CD14-positive monocyte (primary cell): Measurements from ENCODE around the gene KLHL36. TPM values are rescaled to one million over a fixed set of nuclear protein-coding genes. Genes with fewer than 3 reads are reported as not detected.
A peak's percentile ranks its signal among the peaks of the same experiment; 100 is the strongest.

Source experiments
- DNase-seq, 3 donors: peaks; one replicate each; pipeline ENCODE4 v3.0.0-alpha.2; 2011 to 2022
- H2AFZ ChIP-seq: 2 replicates; pipeline ENCODE4 v1.6.0; 2012; ENCODE audit warnings: mild to moderate bottlenecking, low read depth, low read length, inconsistent platforms; ENCODE audit not compliant: insufficient read depth, poor library complexity, severe bottlenecking
- H3K27ac ChIP-seq, 2 donors: 1 replicate in 1 of 2; 2 replicates in 1 of 2; pipeline ENCODE4 v1.5.1; 2012 to 2013; ENCODE audit warnings: low read length in 2 of 2, control low read depth in 1 of 2, inconsistent platforms in 1 of 2, low read depth in 1 of 2, mild to moderate bottlenecking in 1 of 2
- H3K27me3 ChIP-seq, 2 donors: one replicate each; pipeline versions ENCODE4 v1.6.0 to v1.6.1; 2011 to 2013; ENCODE audit warnings: low read length in 2 of 2; ENCODE audit not compliant: control insufficient read depth in 2 of 2, insufficient read depth in 2 of 2
- H3K36me3 ChIP-seq, 2 donors: replicated peaks in 1 of 2; 1 replicate in 1 of 2; 2 replicates in 1 of 2; pipeline versions ENCODE4 v1.5.1 to v1.6.1; 2012 to 2013; ENCODE audit warnings: low read length in 2 of 2, control low read depth in 1 of 2, inconsistent platforms in 1 of 2, mild to moderate bottlenecking in 1 of 2; ENCODE audit not compliant: insufficient read depth in 2 of 2, control insufficient read depth in 1 of 2
- H3K4me1 ChIP-seq, 2 donors: 1 replicate in 1 of 2; 2 replicates in 1 of 2; pipeline versions ENCODE4 v1.5.1 to v1.6.1; 2012 to 2013; ENCODE audit warnings: low read length in 2 of 2, control low read depth in 1 of 2, inconsistent platforms in 1 of 2, mild to moderate bottlenecking in 1 of 2, moderate library complexity in 1 of 2; ENCODE audit not compliant: insufficient read depth in 2 of 2, control insufficient read depth in 1 of 2
- H3K4me2 ChIP-seq: replicated peaks from 2 replicates; pipeline ENCODE3; 2012; ENCODE audit warnings: low read length, moderate library complexity, mild to moderate bottlenecking; ENCODE audit not compliant: poor library complexity, severe bottlenecking; ENCODE audit errors: extremely low read depth
- H3K4me3 ChIP-seq, 3 experiments: fragments of 200-600 bp in 1 of 3; sonication (generic) in 1 of 3; replicated peaks in 1 of 3; 1 replicate in 2 of 3; 2 replicates in 1 of 3; pipeline ENCODE4 v1.5.1; 2011 to 2013; ENCODE audit warnings: low read length in 3 of 3, mild to moderate bottlenecking in 3 of 3, control low read depth in 2 of 3, low read depth in 2 of 3, inconsistent platforms in 1 of 3, moderate library complexity in 1 of 3
- H3K79me2 ChIP-seq: 2 replicates; pipeline ENCODE4 v1.6.0; 2012; ENCODE audit warnings: mild to moderate bottlenecking, control low read depth, inconsistent platforms, low read length, moderate library complexity; ENCODE audit not compliant: insufficient read depth
- H3K9ac ChIP-seq: 2 replicates; pipeline ENCODE4 v1.6.0; 2017; ENCODE audit warnings: low read length, mild to moderate bottlenecking; ENCODE audit not compliant: insufficient read depth, poor library complexity, severe bottlenecking
- H3K9me3 ChIP-seq, 2 donors: replicated peaks in 1 of 2; 1 replicate in 1 of 2; 2 replicates in 1 of 2; pipeline versions ENCODE4 v1.5.1 to v1.6.1; 2012 to 2013; ENCODE audit warnings: low read length in 2 of 2, control low read depth in 1 of 2; ENCODE audit not compliant: control insufficient read depth in 1 of 2, insufficient read depth in 1 of 2
- H4K20me1 ChIP-seq: 2 replicates; pipeline ENCODE4 v1.6.0; 2012; ENCODE audit warnings: mild to moderate bottlenecking, low read length, control low read depth, moderate library complexity; ENCODE audit not compliant: insufficient read depth
- H3K27ac Mint-ChIP-seq, 7 donors: one replicate each; pipeline ENCODE4 v1.8.0; 2020; ENCODE audit warnings: mild to moderate bottlenecking in 7 of 7, mixed read lengths in 7 of 7, moderate library complexity in 6 of 7, inconsistent platforms in 2 of 7
- H3K27me3 Mint-ChIP-seq, 3 donors: one replicate each; pipeline ENCODE4 v1.8.0; 2021 to 2022; ENCODE audit warnings: low read depth in 3 of 3, mild to moderate bottlenecking in 3 of 3, mixed read lengths in 3 of 3, moderate library complexity in 3 of 3, inconsistent platforms in 1 of 3
- H3K36me3 Mint-ChIP-seq, 2 donors: one replicate each; pipeline ENCODE4 v1.8.0; 2020; ENCODE audit warnings: mixed read lengths in 2 of 2, inconsistent platforms in 1 of 2, mild to moderate bottlenecking in 1 of 2
- H3K4me1 Mint-ChIP-seq: one replicate; pipeline ENCODE4 v1.8.0; 2020; ENCODE audit warnings: mild to moderate bottlenecking, mixed read lengths
- H3K4me3 Mint-ChIP-seq, 2 donors: one replicate each; pipeline ENCODE4 v1.8.0; 2020; ENCODE audit warnings: mild to moderate bottlenecking in 2 of 2, mixed read lengths in 2 of 2, moderate library complexity in 1 of 2
- H3K9me3 Mint-ChIP-seq, 7 donors: one replicate each; pipeline ENCODE4 v1.8.0; 2020 to 2022; ENCODE audit warnings: mixed read lengths in 7 of 7, mild to moderate bottlenecking in 6 of 7, moderate library complexity in 6 of 7, inconsistent platforms in 2 of 7
- CTCF ChIP-seq: fragments of 200-600 bp; IDR thresholded peaks from one replicate; pipeline ENCODE4 v1.8.0; 2022; ENCODE audit warnings: antibody characterized with exemption, mild to moderate bottlenecking
- WGBS: methylation state at CpG from one replicate; pipeline ENCODE4 v1.1.5; 2013; ENCODE audit warnings: missing lambda C conversion rate; ENCODE audit not compliant: insufficient coverage; 5-methylcytosine and 5-hydroxymethylcytosine counted together
- intact Hi-C, 2 donors: fragments of 100-400 bp; cut with micrococcal nuclease; formaldehyde crosslinking; loops; one replicate each; pipeline versions ENCODE4 v1.15.0 to v1.15.1; 2023
- polyA plus RNA-seq, 3 donors: library from polyadenylated mRNA; depleted of rRNA in 1 of 3; unstranded in 2 of 3; stranded (reverse) in 1 of 3; fragments of 300-500 nt in 2 of 3; fragments of >200 nt in 1 of 3; fragmentation: Illumina TruSeq in 2 of 3; gene quantifications; 1 replicate in 2 of 3; 2 replicates in 1 of 3; pipeline ENCODE4 v1.2.3, GENCODE V29; 2012 to 2021

The KLHL36 gene
- polyA plus RNA-seq, 3 donors = 12.1 to 50.8 (median 14.2) TPM

GRCh38 chr16:84637709-84638108 is 10.6 kb upstream of the KLHL36 start:
- Histone ChIP-seq H4K20me1 (no peaks in the 10 kb centered on the region), H3K4me1 (peaks cover 33 to 35% of the 10 kb centered on the region in 2 donors), H2AFZ (no peak overlapping the region), H3K27me3 (no peaks in the 10 kb centered on the region), H3K4me3 (no peak overlapping the region), H3K27ac (no peak overlapping the region), H3K36me3 (no peaks in the 10 kb centered on the region), H3K79me2 (no peaks in the 10 kb centered on the region), H3K9me3 (no peaks in the 10 kb centered on the region), H3K4me2 (no peak overlapping the region), H3K9ac (no peak overlapping the region)
- intact Hi-C loops = no loop called here
- Mint-ChIP-seq H3K9me3 (peaks cover 0 to 8% (median 0%) of the 10 kb centered on the region in 7 donors), H3K27me3 (peaks cover 0 to 4% (median 2%) of the 10 kb centered on the region in 3 donors), H3K36me3 (peaks cover 0 to 5% of the 10 kb centered on the region in 2 donors), H3K27ac (peak overlapping the region in 1 of 7 donors; percentile 27), H3K4me3 (no peak overlapping the region), H3K4me1 (peaks cover 47% of the 10 kb centered on the region)
- TF ChIP-seq CTCF = no peak
- 100% methylated on average over 1 of the region's 4 CpGs for WGBS
- no peak for DNase-seq

- intact Hi-C loops = no loop called here
- 98% methylated on average over 8 of the region's 8 CpGs for WGBS
- peaks cover 37% of the 10 kb centered on the region in 2 donors for H3K4me1 ChIP-seq
- Mint-ChIP-seq H3K36me3 (peaks cover 0 to 5% of the 10 kb centered on the region in 2 donors), H3K27me3 (peaks cover 0 to 4% (median 2%) of the 10 kb centered on the region in 3 donors), H3K4me3 (no peak overlapping the region), H3K27ac (no peak overlapping the region), H3K9me3 (peaks cover 0 to 8% (median 0%) of the 10 kb centered on the region in 7 donors), H3K4me1 (peaks cover 51% of the 10 kb centered on the region)
- H4K20me1 ChIP-seq = no peaks in the 10 kb centered on the region
- no peaks in the 10 kb centered on the region for H3K36me3 ChIP-seq
- no peak overlapping the region for H3K27ac ChIP-seq
- H3K79me2 ChIP-seq = no peaks in the 10 kb centered on the region
- no peak for DNase-seq
- H3K4me2 ChIP-seq = no peak overlapping the region
- H3K9ac ChIP-seq = no peak overlapping the region
- H3K27me3 ChIP-seq = no peaks in the 10 kb centered on the region
- H3K4me3 ChIP-seq = no peak overlapping the region
- TF ChIP-seq CTCF = no peak
- no peak overlapping the region for H2AFZ ChIP-seq
- H3K9me3 ChIP-seq = no peaks in the 10 kb centered on the region
Measured at GRCh38 chr16:84638231-84638806, 10.0 kb upstream of the KLHL36 start.
